ENCODE data around the gene CALN1. TPM values are rescaled to one million over a fixed set of nuclear protein-coding genes. Genes with fewer than 3 reads are reported as not detected.

Gene CALN1
- total RNA-seq, 2 donors from 2014 or later, result 0.52 to 1.6 TPM

- intact Hi-C loops (cut with DNase I), result no loop called here
- no peak for TF ChIP-seq CTCF (IDR thresholded peaks at IDR 0.05)
- no peak for TF ChIP-seq POLR2A (IDR thresholded peaks at IDR 0.05)
- no peaks in the 10 kb centered on the region for H3K9me3 ChIP-seq
- DNase-seq, result no peak
- no peaks in the 10 kb centered on the region for H3K36me3 ChIP-seq (replicated peaks in 1 of 2; ENCODE audit: insufficient read depth in 1 of 2, low read depth in 2 of 2)
- ATAC-seq, result no peak
- no peaks in the 10 kb centered on the region for H3K27me3 ChIP-seq
- H3K4me1 ChIP-seq, result no peaks in the 10 kb centered on the region
- H3K27ac ChIP-seq, result no peak overlapping the region
- WGBS, 2 donors, result 53 to 58% methylated on average over 7 of the region's 7 CpGs
- H3K4me3 ChIP-seq, result no peak overlapping the region
These were observed 90.5 kb downstream of the CALN1 start for GRCh38 chr7:72321637-72322036.

DNA sequence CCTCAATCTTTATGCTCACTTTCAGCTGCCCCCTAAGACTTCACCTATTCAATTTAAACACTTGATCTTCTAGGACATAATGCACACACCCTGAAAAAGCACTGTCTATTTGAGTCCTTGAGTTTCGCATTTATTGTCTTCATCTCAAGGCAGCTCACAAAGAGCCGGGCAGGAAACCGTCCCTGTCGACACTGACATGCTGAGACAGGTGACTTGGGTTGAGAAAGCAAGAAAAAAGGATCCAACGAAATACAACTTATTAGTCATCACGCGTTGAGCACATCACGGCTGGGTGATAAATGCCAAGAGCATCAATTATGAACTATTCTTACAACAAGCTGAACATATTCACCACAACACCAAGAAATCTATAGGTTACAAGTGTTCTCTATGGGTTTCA lies 91.1 kb downstream of the CALN1 start:
- 70 to 78% methylated on average over 8 of the region's 8 CpGs for WGBS, 2 donors
- TF ChIP-seq CTCF (IDR thresholded peaks at IDR 0.05) (no peak), POLR2A (IDR thresholded peaks at IDR 0.05) (no peak)
- Histone ChIP-seq H3K4me3 (no peak overlapping the region), H3K9me3 (no peaks in the 10 kb centered on the region), H3K27me3 (no peaks in the 10 kb centered on the region), H3K4me1 (no peaks in the 10 kb centered on the region), H3K27ac (no peak overlapping the region), H3K36me3 (replicated peaks in 1 of 2; ENCODE audit: insufficient read depth in 1 of 2, low read depth in 2 of 2) (no peaks in the 10 kb centered on the region)
- DNase-seq (no peak), ATAC-seq (no peak)
- intact Hi-C loops (cut with DNase I), result no loop called here

- Histone ChIP-seq H3K27ac (no peak overlapping the region), H3K9me3 (no peaks in the 10 kb centered on the region), H3K4me3 (no peak overlapping the region), H3K4me1 (no peaks in the 10 kb centered on the region), H3K27me3 (no peaks in the 10 kb centered on the region), H3K36me3 (replicated peaks in 1 of 2; ENCODE audit: insufficient read depth in 1 of 2, low read depth in 2 of 2) (no peaks in the 10 kb centered on the region)
- ATAC-seq (no peak), DNase-seq (no peak)
- intact Hi-C loops (cut with DNase I), result no loop called here
- TF ChIP-seq CTCF (IDR thresholded peaks at IDR 0.05) (no peak), POLR2A (IDR thresholded peaks at IDR 0.05) (no peak)
- 31 to 51% methylated on average over 2 of the region's 2 CpGs for WGBS, 2 donors
These were observed 94.8 kb downstream of the CALN1 start for GRCh38 chr7:72317341-72317740.

DNA sequence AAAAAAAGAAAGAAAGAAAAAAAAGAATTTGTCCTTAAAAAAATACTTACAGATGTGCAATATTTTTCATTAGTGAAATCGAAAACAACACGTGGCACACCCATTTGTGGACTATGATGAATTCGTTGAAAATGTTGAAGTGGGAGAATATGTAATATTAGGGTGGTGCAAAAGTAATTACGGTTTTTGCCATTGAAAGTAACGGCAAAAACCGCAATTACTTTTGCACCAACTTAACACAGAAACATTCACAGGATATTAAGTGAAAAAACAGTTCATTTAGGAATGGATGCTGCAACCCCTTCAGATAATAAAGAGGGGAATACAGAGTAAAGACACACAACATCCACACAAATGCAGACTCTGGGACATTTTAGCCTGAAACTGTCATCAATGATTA lies 96.0 kb downstream of the CALN1 start:
- H3K4me3 ChIP-seq, result no peak overlapping the region
- intact Hi-C loops (cut with DNase I), result no loop called here
- H3K4me1 ChIP-seq, result no peaks in the 10 kb centered on the region
- WGBS, 2 donors, result 60 to 67% methylated on average over 6 of the region's 6 CpGs
- H3K27me3 ChIP-seq, result no peaks in the 10 kb centered on the region
- ATAC-seq, result no peak
- TF ChIP-seq POLR2A (IDR thresholded peaks at IDR 0.05) (no peak), CTCF (IDR thresholded peaks at IDR 0.05) (no peak)
- H3K36me3 ChIP-seq (replicated peaks in 1 of 2; ENCODE audit: insufficient read depth in 1 of 2, low read depth in 2 of 2), result no peaks in the 10 kb centered on the region
- H3K9me3 ChIP-seq, result no peaks in the 10 kb centered on the region
- no peak overlapping the region for H3K27ac ChIP-seq
- DNase-seq, result no peak

DNA sequence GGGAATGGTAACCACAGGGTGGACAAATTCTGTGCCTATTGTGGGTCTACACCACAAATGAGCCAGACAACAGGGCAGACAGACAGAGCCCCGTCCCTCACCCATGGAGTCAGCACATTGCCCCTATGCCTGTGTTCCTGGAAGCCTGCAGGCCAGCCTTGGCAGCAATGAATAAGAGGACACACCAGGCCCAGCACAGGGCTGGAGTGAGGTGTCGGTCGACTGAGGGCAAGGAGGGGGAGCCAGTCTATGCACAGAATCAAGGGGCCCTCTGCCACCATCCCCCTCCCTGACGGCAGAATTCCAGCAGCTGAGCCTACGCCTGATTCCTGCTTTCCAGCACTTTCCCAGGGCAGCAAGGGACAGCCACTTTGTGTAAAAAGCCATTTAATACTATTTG lies 98.2 kb downstream of the CALN1 start:
- no peaks in the 10 kb centered on the region for H3K36me3 ChIP-seq (replicated peaks in 1 of 2; ENCODE audit: insufficient read depth in 1 of 2, low read depth in 2 of 2)
- no peak for ATAC-seq
- intact Hi-C loops (cut with DNase I), result no loop called here
- no peak for TF ChIP-seq POLR2A (IDR thresholded peaks at IDR 0.05)
- no peak for TF ChIP-seq CTCF (IDR thresholded peaks at IDR 0.05)
- no peak overlapping the region for H3K27ac ChIP-seq
- H3K4me1 ChIP-seq, result no peaks in the 10 kb centered on the region
- no peak overlapping the region for H3K4me3 ChIP-seq
- 65 to 71% methylated on average over 5 of the region's 5 CpGs for WGBS, 2 donors
- no peaks in the 10 kb centered on the region for H3K27me3 ChIP-seq
- DNase-seq, result no peak
- no peaks in the 10 kb centered on the region for H3K9me3 ChIP-seq
